Astrocyte (in vitro differentiated cells and primary cell): ENCODE data around the gene SH2D2A. TPM values are rescaled to one million over a fixed set of nuclear protein-coding genes. Genes with fewer than 3 reads are reported as not detected.
A peak's percentile ranks its signal among the peaks of the same experiment; 100 is the strongest.
"Not testable (repeated sequence)": the region's sequence is repeated elsewhere in the genome, so short reads cannot be mapped to it uniquely, and the experiment has no call there.

ENCODE experiments used
- DNase-seq: peaks from one replicate; pipeline ENCODE4 v3.0.0-alpha.2; 2010; ENCODE audit warnings: low read depth
- FAIRE-seq: peaks from 2 replicates; lab custom pipeline; 2011; peaks lifted over from hg19 to GRCh38; lab: Jason Lieb, UNC
- H2AFZ ChIP-seq: 2 replicates; pipeline ENCODE4 v1.6.0; 2012; ENCODE audit warnings: low read depth, low read length, inconsistent platforms
- H3K27ac ChIP-seq: 2 replicates; pipeline ENCODE4 v1.5.1; 2011; ENCODE audit warnings: low read depth, low read length, inconsistent platforms
- H3K27me3 ChIP-seq: 2 replicates; pipeline ENCODE4 v1.6.0; 2011; ENCODE audit warnings: low read length, inconsistent platforms; ENCODE audit not compliant: insufficient read depth
- H3K36me3 ChIP-seq: 2 replicates; pipeline ENCODE4 v1.5.1; 2011; ENCODE audit warnings: low read length, inconsistent platforms; ENCODE audit not compliant: insufficient read depth
- H3K4me1 ChIP-seq: 2 replicates; pipeline ENCODE4 v1.5.1; 2011; ENCODE audit warnings: low read length, inconsistent platforms; ENCODE audit not compliant: insufficient read depth
- H3K4me2 ChIP-seq: 2 replicates; pipeline ENCODE4 v1.6.0; 2012; ENCODE audit warnings: low read length, inconsistent platforms
- H3K4me3 ChIP-seq: 2 replicates; pipeline ENCODE4 v1.5.1; 2011; ENCODE audit warnings: low read depth, mild to moderate bottlenecking, low read length, inconsistent platforms; ENCODE audit not compliant: insufficient read depth
- H3K79me2 ChIP-seq: 2 replicates; pipeline ENCODE4 v1.6.0; 2012; ENCODE audit warnings: mild to moderate bottlenecking, low read length, inconsistent platforms; ENCODE audit not compliant: insufficient read depth
- H3K9ac ChIP-seq: 2 replicates; pipeline ENCODE4 v1.6.0; 2012; ENCODE audit warnings: mild to moderate bottlenecking, low read length, inconsistent platforms
- H3K9me3 ChIP-seq: 2 replicates; pipeline ENCODE4 v1.5.1; 2012; ENCODE audit warnings: low read depth, mild to moderate bottlenecking, low read length, inconsistent platforms; ENCODE audit not compliant: insufficient read depth
- H4K20me1 ChIP-seq: 2 replicates; pipeline ENCODE4 v1.6.0; 2012; ENCODE audit warnings: low read length, inconsistent platforms; ENCODE audit not compliant: insufficient read depth
- H3K27ac Mint-ChIP-seq: one replicate; pipeline ENCODE4 v1.8.0; 2021; ENCODE audit warnings: mild to moderate bottlenecking, mixed read lengths; ENCODE audit not compliant: unreplicated experiment
- H3K27me3 Mint-ChIP-seq: one replicate; pipeline ENCODE4 v1.8.0; 2021; ENCODE audit warnings: low read depth, mixed read lengths; ENCODE audit not compliant: unreplicated experiment
- H3K36me3 Mint-ChIP-seq: one replicate; pipeline ENCODE4 v1.8.0; 2021; ENCODE audit warnings: low read depth, mixed read lengths; ENCODE audit not compliant: unreplicated experiment
- H3K4me1 Mint-ChIP-seq: one replicate; pipeline ENCODE4 v1.8.0; 2021; ENCODE audit warnings: low read depth, mixed read lengths; ENCODE audit not compliant: unreplicated experiment
- H3K4me3 Mint-ChIP-seq: one replicate; pipeline ENCODE4 v1.8.0; 2021; ENCODE audit warnings: mild to moderate bottlenecking, moderate library complexity, mixed read lengths; ENCODE audit not compliant: unreplicated experiment
- H3K9me3 Mint-ChIP-seq: one replicate; pipeline ENCODE4 v1.8.0; 2021; ENCODE audit warnings: mild to moderate bottlenecking, mixed read lengths; ENCODE audit not compliant: unreplicated experiment
- EZH2 ChIP-seq: IDR thresholded peaks from 2 replicates; pipeline ENCODE4 v1.6.1; 2012; ENCODE audit warnings: mild to moderate bottlenecking, low read length, inconsistent platforms; ENCODE audit not compliant: insufficient read depth
- total RNA-seq: library from RNA; stranded (reverse); gene quantifications from 2 replicates; pipeline ENCODE4 v1.2.1, GENCODE V29; 2021
- TF ChIP-seq, protein P1 (sequence below): IDR thresholded peaks from 2 replicates; pipeline ENCODE4 v1.5.1; 2011; ENCODE audit warnings: low read depth, mild to moderate bottlenecking, inconsistent platforms, low read length, moderate library complexity; ENCODE audit not compliant: insufficient read depth

SH2D2A gene
- total RNA-seq, 1 donor from 2014 or later, result 1.1 TPM

DNA sequence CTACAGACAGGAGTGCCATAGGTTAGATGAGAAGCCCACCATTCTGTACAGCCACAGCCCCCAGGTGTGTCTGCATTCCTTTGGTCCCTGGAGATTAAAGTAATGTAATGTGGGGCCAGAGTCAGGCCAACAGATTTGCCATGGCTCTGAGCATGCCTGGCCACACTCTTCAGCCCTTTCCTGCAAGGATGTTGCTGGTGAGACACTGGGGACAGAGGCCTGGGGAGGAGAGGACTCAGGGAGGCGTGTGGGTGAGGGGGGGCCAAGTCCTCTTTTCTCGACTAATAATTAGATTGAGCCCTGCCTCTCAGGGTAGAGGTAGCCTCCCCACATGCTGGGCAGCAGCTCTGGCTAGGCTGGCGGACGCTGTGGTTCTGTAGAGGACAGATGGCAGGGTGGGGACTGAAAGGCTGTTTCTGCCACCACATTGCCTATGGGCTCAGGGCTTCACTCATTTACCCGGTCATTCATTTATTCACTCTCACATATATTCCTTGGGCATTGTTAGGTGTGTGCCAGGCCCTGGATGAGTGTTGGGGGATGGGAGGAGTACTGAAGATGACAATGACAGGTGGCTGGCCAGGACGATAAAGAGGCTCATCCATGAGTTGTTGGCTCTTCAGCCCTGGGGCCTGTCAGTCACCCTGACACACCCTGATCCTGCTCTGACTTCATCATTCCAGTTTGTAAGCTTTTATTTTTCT lies 56.4 kb downstream of the SH2D2A start:
- H3K27me3 Mint-ChIP-seq, result no peaks in the 10 kb centered on the region

DNA sequence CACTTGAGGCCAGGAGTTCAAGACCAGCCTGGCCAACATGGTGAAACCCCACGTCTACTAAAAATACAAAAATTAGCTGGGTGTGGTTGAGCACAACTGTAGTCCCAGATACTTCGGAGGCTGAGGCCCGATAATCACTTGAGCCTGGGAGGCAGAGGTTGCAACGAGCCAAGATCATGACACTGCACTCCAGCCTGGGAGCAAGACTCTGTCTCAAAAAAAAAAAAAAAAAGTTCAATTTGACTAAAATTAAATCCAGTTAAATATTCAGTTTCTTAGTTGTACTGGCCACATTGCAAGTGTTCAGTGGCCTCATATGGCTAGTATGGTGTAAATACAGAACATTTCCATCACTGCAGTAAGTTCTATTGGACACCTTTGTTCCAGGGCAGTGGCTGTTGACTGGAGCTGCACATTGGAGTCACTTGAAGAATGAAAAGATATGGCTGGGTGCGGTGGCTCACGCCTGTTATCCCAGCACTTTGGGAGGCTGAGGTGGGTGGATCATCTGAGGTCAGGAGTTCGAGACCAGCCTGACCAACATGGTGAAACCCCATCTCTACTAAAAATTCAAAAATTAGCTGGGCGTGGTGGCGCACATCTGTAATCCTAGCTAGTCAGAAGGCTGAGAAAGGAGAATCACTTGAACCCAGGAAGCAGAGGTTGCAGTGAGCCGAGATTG lies 58.9 kb downstream of the SH2D2A start:
- not testable (repeated sequence) for H3K4me2 ChIP-seq, H3K4me3 Mint-ChIP-seq, H3K27ac Mint-ChIP-seq, H3K4me1 Mint-ChIP-seq, H3K36me3 Mint-ChIP-seq, FAIRE-seq, H3K36me3 ChIP-seq, H3K4me3 ChIP-seq, H3K27me3 ChIP-seq, H3K9ac ChIP-seq, DNase-seq, H3K4me1 ChIP-seq, H3K9me3 ChIP-seq, H2AFZ ChIP-seq, H3K27me3 Mint-ChIP-seq, H3K9me3 Mint-ChIP-seq, H3K79me2 ChIP-seq, H4K20me1 ChIP-seq, H3K27ac ChIP-seq

More for the DNA sequence above, 56.4 kb downstream of the SH2D2A start:
- Mint-ChIP-seq H3K27ac (peak overlapping the region; percentile 58), H3K36me3 (peaks cover 2% of the 10 kb centered on the region), H3K4me1 (peaks cover 2% of the 10 kb centered on the region), H3K4me3 (no peak overlapping the region), H3K9me3 (no peaks in the 10 kb centered on the region)
- no peak overlapping the region for H3K4me3 ChIP-seq
- TF ChIP-seq EZH2, result no peak
- TF ChIP-seq, protein P1, sequence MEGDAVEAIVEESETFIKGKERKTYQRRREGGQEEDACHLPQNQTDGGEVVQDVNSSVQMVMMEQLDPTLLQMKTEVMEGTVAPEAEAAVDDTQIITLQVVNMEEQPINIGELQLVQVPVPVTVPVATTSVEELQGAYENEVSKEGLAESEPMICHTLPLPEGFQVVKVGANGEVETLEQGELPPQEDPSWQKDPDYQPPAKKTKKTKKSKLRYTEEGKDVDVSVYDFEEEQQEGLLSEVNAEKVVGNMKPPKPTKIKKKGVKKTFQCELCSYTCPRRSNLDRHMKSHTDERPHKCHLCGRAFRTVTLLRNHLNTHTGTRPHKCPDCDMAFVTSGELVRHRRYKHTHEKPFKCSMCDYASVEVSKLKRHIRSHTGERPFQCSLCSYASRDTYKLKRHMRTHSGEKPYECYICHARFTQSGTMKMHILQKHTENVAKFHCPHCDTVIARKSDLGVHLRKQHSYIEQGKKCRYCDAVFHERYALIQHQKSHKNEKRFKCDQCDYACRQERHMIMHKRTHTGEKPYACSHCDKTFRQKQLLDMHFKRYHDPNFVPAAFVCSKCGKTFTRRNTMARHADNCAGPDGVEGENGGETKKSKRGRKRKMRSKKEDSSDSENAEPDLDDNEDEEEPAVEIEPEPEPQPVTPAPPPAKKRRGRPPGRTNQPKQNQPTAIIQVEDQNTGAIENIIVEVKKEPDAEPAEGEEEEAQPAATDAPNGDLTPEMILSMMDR, result no peak
- H3K9me3 ChIP-seq, result no peaks in the 10 kb centered on the region
- H3K79me2 ChIP-seq, result no peaks in the 10 kb centered on the region
- no peak overlapping the region for H3K27ac ChIP-seq
- no peaks in the 10 kb centered on the region for H3K27me3 ChIP-seq
- no peaks in the 10 kb centered on the region for H4K20me1 ChIP-seq
- peaks cover 3% of the 10 kb centered on the region for H3K4me1 ChIP-seq
- DNase-seq, result no peak
- H3K36me3 ChIP-seq, result no peaks in the 10 kb centered on the region
- no peak for FAIRE-seq
- H2AFZ ChIP-seq, result no peak overlapping the region
- H3K9ac ChIP-seq, result no peak overlapping the region
- no peak overlapping the region for H3K4me2 ChIP-seq

DNA sequence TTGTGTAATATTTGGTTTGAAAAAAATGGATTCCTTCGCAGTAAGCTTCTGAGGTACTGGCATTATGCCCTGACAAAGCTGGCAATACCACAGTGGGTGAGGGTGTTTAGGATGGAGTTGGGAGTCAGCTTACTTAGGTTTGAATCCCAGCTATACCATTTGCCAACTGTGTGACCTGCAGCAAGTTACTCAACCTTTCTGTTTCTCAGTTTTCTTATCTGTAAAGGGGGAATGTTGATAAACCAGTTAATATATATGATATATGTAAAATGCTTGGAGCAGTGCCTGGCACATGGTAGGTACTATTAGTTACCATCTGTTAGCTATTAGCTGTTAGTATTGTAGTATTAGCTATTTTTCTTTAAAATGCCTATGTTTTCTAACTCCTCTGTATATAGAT lies 60.3 kb downstream of the SH2D2A start:
- H3K27ac Mint-ChIP-seq, result no peak overlapping the region
- peaks cover 12% of the 10 kb centered on the region for H3K4me1 ChIP-seq
- no peaks in the 10 kb centered on the region for H3K27me3 Mint-ChIP-seq
- H3K4me3 ChIP-seq, result no peak overlapping the region
- H3K4me2 ChIP-seq, result no peak overlapping the region
- H3K36me3 ChIP-seq, result no peaks in the 10 kb centered on the region
- H3K79me2 ChIP-seq, result peaks cover 12% of the 10 kb centered on the region
- H2AFZ ChIP-seq, result no peak overlapping the region
- DNase-seq (no peak), FAIRE-seq (no peak)
- H3K36me3 Mint-ChIP-seq, result peaks cover 2% of the 10 kb centered on the region
- no peaks in the 10 kb centered on the region for H3K9me3 Mint-ChIP-seq
- H4K20me1 ChIP-seq, result no peaks in the 10 kb centered on the region
- H3K4me1 Mint-ChIP-seq, result peaks cover 4% of the 10 kb centered on the region
- no peaks in the 10 kb centered on the region for H3K9me3 ChIP-seq
- no peak overlapping the region for H3K9ac ChIP-seq
- H3K4me3 Mint-ChIP-seq, result no peak overlapping the region
- TF ChIP-seq, protein P1, result no peak
- no peak for TF ChIP-seq EZH2
- no peak overlapping the region for H3K27ac ChIP-seq
- H3K27me3 ChIP-seq, result no peaks in the 10 kb centered on the region

Other genes with a start within 250 kb of the SH2D2A start
- gene IQGAP3, start 244.3 kb downstream of the SH2D2A start, total RNA-seq, result 1.9 and 2.2 TPM in 2 replicates
- gene TTC24, start 237.1 kb downstream of the SH2D2A start, total RNA-seq, result not detected in 2 replicates
- gene NAXE, start 225.1 kb downstream of the SH2D2A start, total RNA-seq, result 48.5 and 51.1 TPM in 2 replicates
- gene GPATCH4, start 215.4 kb downstream of the SH2D2A start, total RNA-seq, result 20.6 and 22.8 TPM in 2 replicates
- not detected in 2 replicates for gene HAPLN2, start 197.4 kb downstream of the SH2D2A start, total RNA-seq
- 0.29 and 0.41 TPM in 2 replicates for gene BCAN, start 174.7 kb downstream of the SH2D2A start, total RNA-seq
- gene NES, start 139.4 kb downstream of the SH2D2A start, total RNA-seq, result 280 and 310 TPM in 2 replicates
- gene CRABP2, start 111.3 kb downstream of the SH2D2A start, total RNA-seq, result 278 and 339 TPM in 2 replicates
- gene METTL25B, start 88.4 kb downstream of the SH2D2A start, total RNA-seq, result 9.9 and 11.1 TPM in 2 replicates
- gene ISG20L2, start 88.1 kb downstream of the SH2D2A start, total RNA-seq, result 30.1 and 33.4 TPM in 2 replicates
- 37.4 and 46.5 TPM in 2 replicates for gene MRPL24, start 75.8 kb downstream of the SH2D2A start, total RNA-seq
- gene HDGF, start 65.2 kb downstream of the SH2D2A start, total RNA-seq, result 179 and 190 TPM in 2 replicates
- gene PRCC, start 49.3 kb downstream of the SH2D2A start, total RNA-seq, result 75.5 and 78.3 TPM in 2 replicates
- 0.05 TPM in 1 of 2 replicates, not detected in the other for gene INSRR, start 42.3 kb upstream of the SH2D2A start, total RNA-seq
- 0.10 and 0.27 TPM in 2 replicates for gene NTRK1, start 44.0 kb upstream of the SH2D2A start, total RNA-seq
- 8.5 and 17.3 TPM in 2 replicates for gene PEAR1, start 76.9 kb upstream of the SH2D2A start, total RNA-seq
- gene LRRC71, start 103.8 kb upstream of the SH2D2A start, total RNA-seq, result 0.14 TPM in 1 of 2 replicates, not detected in the other
- 24.4 and 29.2 TPM in 2 replicates for gene ARHGEF11, start 228.9 kb upstream of the SH2D2A start, total RNA-seq